HCT116 (cell line): ENCODE results near the gene EPYC. TPM values are rescaled to one million over a fixed set of nuclear protein-coding genes. Genes with fewer than 3 reads are reported as not detected.

Source experiments
- ATAC-seq: fragments of 200-7000 bp; cut with Tn5 transposase; 2 replicates; pipeline ENCODE4 v1.9.1; 2020; ENCODE audit warnings: mild to moderate bottlenecking, moderate library complexity
- BruUV-seq: library from RNA; stranded (reverse); fragments of 400-500 nt; replicated peaks from 2 replicates; lab custom pipeline; 2021; lab: Mats Ljungman, UMichigan
- CTCF ChIA-PET: fragments of 300-600 bp; sonication (Branson Sonifier 250); formaldehyde crosslinking; loops from one replicate; lab custom pipeline; 2021; ENCODE audit warnings: antibody characterized with exemption; lab: Charles Lee
- POLR2A ChIA-PET: fragments of 300-600, 350-600 bp; sonication (Branson Sonifier 250); formaldehyde crosslinking; loops from one replicate; lab custom pipeline; 2021; ENCODE audit warnings: antibody characterized with exemption; lab: Charles Lee
- RAD21 ChIA-PET, 2 experiments: fragments of 300-600 bp; sonication (Branson Sonifier 250); formaldehyde crosslinking; loops; one replicate each; lab custom pipeline; 2023; ENCODE audit warnings: low total read pairs in 2 of 2; ENCODE audit not compliant: uncharacterized antibody in 2 of 2, unreplicated experiment in 2 of 2, low non-redundant PET in 1 of 2; lab: Charles Lee
- DNase-seq: peaks from one replicate; pipeline ENCODE4 v3.0.0-alpha.2; 2010; ENCODE audit warnings: low read depth, low spot score
- H2AFZ ChIP-seq: fragments of 200-600 bp; shearing (Covaris generic), sonication (generic); 2 replicates; pipeline ENCODE4 v1.6.1; 2017; ENCODE audit warnings: low read depth, mixed run types, mixed read lengths, antibody characterized with exemption, low read length; ENCODE audit not compliant: poor library complexity, severe bottlenecking
- H3K27ac ChIP-seq: 2 replicates; pipeline ENCODE4 v1.5.1; 2012; ENCODE audit warnings: low read depth, low read length
- H3K27me3 ChIP-seq: fragments of 200-600 bp; sonication (generic); 2 replicates; pipeline ENCODE4 v1.6.1; 2016; ENCODE audit warnings: mixed run types, low read length, mixed read lengths; ENCODE audit not compliant: insufficient read depth
- H3K36me3 ChIP-seq, 2 experiments: fragments of 200-500 bp in 1 of 2; fragments of 200-600 bp in 1 of 2; sonication (Bioruptor generic) in 1 of 2; sonication (generic) in 1 of 2; 2 replicates each; pipeline versions ENCODE4 v1.5.1 to v1.6.1; 2014 to 2016; ENCODE audit warnings: low read length in 2 of 2, inconsistent platforms in 1 of 2, mixed read lengths in 1 of 2, mixed run types in 1 of 2; ENCODE audit not compliant: insufficient read depth in 2 of 2, control insufficient read depth in 1 of 2
- H3K4me1 ChIP-seq, 2 experiments: fragments of 200-600 bp in 1 of 2; sonication (generic) in 1 of 2; 2 replicates each; pipeline versions ENCODE4 v1.5.1 to v1.6.1; 2012 to 2017; ENCODE audit warnings: low read length in 2 of 2, inconsistent platforms in 1 of 2, mild to moderate bottlenecking in 1 of 2, mixed read lengths in 1 of 2, mixed run types in 1 of 2, moderate library complexity in 1 of 2; ENCODE audit not compliant: insufficient read depth in 2 of 2, control insufficient read depth in 1 of 2
- H3K4me2 ChIP-seq: fragments of 200-600 bp; sonication (generic); 2 replicates; pipeline ENCODE4 v1.6.1; 2017; ENCODE audit warnings: mixed run types, low read length, mixed read lengths
- H3K4me3 ChIP-seq, 2 experiments: fragments of 200-600 bp in 1 of 2; sonication (generic) in 1 of 2; replicated peaks in 1 of 2; 2 replicates each; pipeline ENCODE4 v1.5.1; 2011 to 2016; ENCODE audit warnings: low read length in 2 of 2, control low read depth in 1 of 2, low read depth in 1 of 2, mild to moderate bottlenecking in 1 of 2, mixed read lengths in 1 of 2, mixed run types in 1 of 2
- H3K79me2 ChIP-seq: fragments of 200-600 bp; sonication (generic); 2 replicates; pipeline ENCODE4 v1.6.1; 2017; ENCODE audit warnings: mild to moderate bottlenecking, mixed run types, low read length, moderate library complexity, mixed read lengths; ENCODE audit not compliant: insufficient read depth
- H3K9ac ChIP-seq: fragments of 200-600 bp; sonication (generic); 2 replicates; pipeline ENCODE4 v1.6.1; 2016; ENCODE audit warnings: low read length, mixed read lengths
- H3K9me2 ChIP-seq: fragments of 200-600 bp; sonication (generic), shearing (Covaris generic); 2 replicates; pipeline ENCODE4 v1.6.1; 2017; ENCODE audit warnings: mixed run types, mild to moderate bottlenecking, moderate library complexity; ENCODE audit not compliant: insufficient read depth
- H3K9me3 ChIP-seq, 2 experiments: fragments of 200-500 bp in 1 of 2; fragments of 200-600 bp in 1 of 2; sonication (Bioruptor generic) in 1 of 2; sonication (generic) in 1 of 2; 2 replicates each; pipeline ENCODE4 v1.6.1; 2014 to 2017; ENCODE audit warnings: low read length in 2 of 2, mixed read lengths in 2 of 2, inconsistent platforms in 1 of 2, low read depth in 1 of 2, mild to moderate bottlenecking in 1 of 2, mixed run types in 1 of 2, moderate library complexity in 1 of 2; ENCODE audit not compliant: control insufficient read depth in 1 of 2, insufficient read depth in 1 of 2
- H4K20me1 ChIP-seq: fragments of 200-600 bp; sonication (generic), shearing (Covaris generic); 2 replicates; pipeline ENCODE4 v1.6.1; 2017; ENCODE audit warnings: mixed run types, mild to moderate bottlenecking, moderate library complexity; ENCODE audit not compliant: insufficient read depth
- MAX ChIP-seq: IDR thresholded peaks from 2 replicates; pipeline ENCODE4 v1.6.1; 2012
- POLR2A ChIP-seq: IDR thresholded peaks from 2 replicates; pipeline ENCODE4 v1.7.0; 2011; ENCODE audit warnings: borderline replicate concordance; ENCODE audit not compliant: insufficient read depth, insufficient read length; ENCODE audit errors: extremely low read depth
- POLR2AphosphoS5 ChIP-seq: IDR thresholded peaks from 2 replicates; pipeline ENCODE4 v1.6.1; 2011; ENCODE audit warnings: mild to moderate bottlenecking, low read depth, low read length, moderate library complexity
- SIN3A ChIP-seq: IDR thresholded peaks from 2 replicates; pipeline ENCODE4 v1.6.1; 2012; ENCODE audit warnings: low read depth
- YY1 ChIP-seq: IDR thresholded peaks from 2 replicates; pipeline ENCODE4 v1.6.1; 2011; ENCODE audit warnings: low read length, low read depth, moderate library complexity, mild to moderate bottlenecking; ENCODE audit not compliant: insufficient replicate concordance; ENCODE audit errors: extremely low read depth
- ZBTB33 ChIP-seq: IDR thresholded peaks from 2 replicates; pipeline ENCODE4 v1.6.1; 2011; ENCODE audit warnings: mild to moderate bottlenecking, low read length, moderate library complexity; ENCODE audit not compliant: insufficient replicate concordance; ENCODE audit errors: extremely low read depth
- ZNF274 ChIP-seq: fragments of 200-500 bp; sonication (Bioruptor generic); IDR thresholded peaks from 2 replicates; pipeline ENCODE4 v1.6.1; 2014; ENCODE audit warnings: mild to moderate bottlenecking, low read depth, low read length, inconsistent platforms
- intact Hi-C: fragments of 100-400 bp; cut with micrococcal nuclease; formaldehyde crosslinking; loops from 2 replicates; pipeline ENCODE4 v1.10.0; 2022
- total RNA-seq: library from RNA; stranded (reverse); gene quantifications from one replicate; pipeline ENCODE4 v1.2.1, GENCODE V29; 2021; ENCODE audit not compliant: unreplicated experiment
- TF ChIP-seq, protein P1 (sequence below): IDR thresholded peaks from 2 replicates; pipeline ENCODE4 v1.6.1; 2012

Gene EPYC
- total RNA-seq, 1 experiment from 2014 or later, result not detected

GRCh38 chr12:90999966-91000365 is 4.8 kb downstream of the EPYC start:
- ChIA-PET POLR2A (no interaction called here), CTCF (no interaction called here), RAD21 (no interaction called here)
- Histone ChIP-seq H3K27ac (no peak overlapping the region), H3K27me3 (no peaks in the 10 kb centered on the region), H3K4me3 (no peak overlapping the region), H3K4me1 (no peaks in the 10 kb centered on the region), H3K9me3 (no peaks in the 10 kb centered on the region), H3K36me3 (no peaks in the 10 kb centered on the region), H4K20me1 (no peaks in the 10 kb centered on the region), H3K9ac (no peak overlapping the region), H3K9me2 (no peaks in the 10 kb centered on the region), H3K79me2 (no peaks in the 10 kb centered on the region), H2AFZ (no peak overlapping the region), H3K4me2 (no peak overlapping the region)
- no TSS peak for BruUV-seq
- intact Hi-C loops, result no loop called here
- TF ChIP-seq YY1 (no peak), ZBTB33 (no peak)
- DNase-seq (no peak), ATAC-seq (no peak)

GRCh38 chr12:90999527-90999926 is 5.2 kb downstream of the EPYC start:
- no peak overlapping the region for H3K27ac ChIP-seq
- H3K4me1 ChIP-seq, result no peaks in the 10 kb centered on the region
- H3K9me2 ChIP-seq, result no peaks in the 10 kb centered on the region
- no peaks in the 10 kb centered on the region for H3K79me2 ChIP-seq
- no peaks in the 10 kb centered on the region for H4K20me1 ChIP-seq
- ChIA-PET CTCF (no interaction called here), RAD21 (no interaction called here), POLR2A (no interaction called here)
- no peaks in the 10 kb centered on the region for H3K9me3 ChIP-seq
- no peak overlapping the region for H2AFZ ChIP-seq
- H3K27me3 ChIP-seq, result no peaks in the 10 kb centered on the region
- BruUV-seq, result no TSS peak
- H3K4me3 ChIP-seq, result no peak overlapping the region
- DNase-seq (no peak), ATAC-seq (no peak)
- TF ChIP-seq POLR2AphosphoS5 (no peak), ZBTB33 (no peak), MAX (no peak), SIN3A (no peak), ZNF274 (no peak), POLR2A (no peak)
- TF ChIP-seq, protein P1, sequence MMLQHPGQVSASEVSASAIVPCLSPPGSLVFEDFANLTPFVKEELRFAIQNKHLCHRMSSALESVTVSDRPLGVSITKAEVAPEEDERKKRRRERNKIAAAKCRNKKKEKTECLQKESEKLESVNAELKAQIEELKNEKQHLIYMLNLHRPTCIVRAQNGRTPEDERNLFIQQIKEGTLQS, result no peak
- no peak overlapping the region for H3K4me2 ChIP-seq
- no peak overlapping the region for H3K9ac ChIP-seq
- no peaks in the 10 kb centered on the region for H3K36me3 ChIP-seq
- intact Hi-C loops, result no loop called here
